Progenitor cell of endocrine pancreas (in vitro differentiated cells): ENCODE measurements around the gene BMPR1A. TPM values are rescaled to one million over a fixed set of nuclear protein-coding genes. Genes with fewer than 3 reads are reported as not detected.

Experiments
- DNase-seq: peaks from one replicate; pipeline ENCODE4 v3.0.0; 2021; ENCODE audit warnings: low spot score; ENCODE audit not compliant: unreplicated experiment
- H3K27ac Mint-ChIP-seq: 2 replicates; pipeline ENCODE4 v1.8.0; 2021; ENCODE audit warnings: mild to moderate bottlenecking, moderate library complexity, mixed read lengths
- H3K27me3 Mint-ChIP-seq: 2 replicates; pipeline ENCODE4 v1.8.0; 2021; ENCODE audit warnings: mixed read lengths
- H3K36me3 Mint-ChIP-seq: 2 replicates; pipeline ENCODE4 v1.8.0; 2022; ENCODE audit warnings: mixed read lengths; ENCODE audit not compliant: insufficient read depth
- H3K4me1 Mint-ChIP-seq: 2 replicates; pipeline ENCODE4 v1.8.0; 2021; ENCODE audit warnings: low read depth, mixed read lengths
- H3K4me3 Mint-ChIP-seq: 2 replicates; pipeline ENCODE4 v1.8.0; 2021; ENCODE audit warnings: low read depth, mild to moderate bottlenecking, moderate library complexity, mixed read lengths
- H3K9me3 Mint-ChIP-seq: 2 replicates; pipeline ENCODE4 v1.8.0; 2021; ENCODE audit warnings: low read depth, mixed read lengths
- CTCF ChIP-seq: fragments of 200-600 bp; sonication (generic); IDR thresholded peaks from one replicate; pipeline ENCODE4 v1.5.0; 2021; ENCODE audit warnings: antibody characterized with exemption, mild to moderate bottlenecking; ENCODE audit not compliant: unreplicated experiment
- total RNA-seq: library from RNA; stranded (reverse); gene quantifications from 2 replicates; pipeline ENCODE4 v1.2.1, GENCODE V29; 2021

BMPR1A gene
- total RNA-seq, 1 donor from 2014 or later, result 89.7 TPM

GRCh38 chr10:86878983-86879713 lies 122.7 kb downstream of the BMPR1A start:
- Mint-ChIP-seq H3K27me3 (no peaks in the 10 kb centered on the region), H3K4me3 (no peak overlapping the region), H3K4me1 (peaks cover 8% of the 10 kb centered on the region), H3K27ac (peak overlapping the region; percentile 6), H3K36me3 (peaks cover 3% of the 10 kb centered on the region), H3K9me3 (no peaks in the 10 kb centered on the region)
- no peak for TF ChIP-seq CTCF
- DNase-seq, result no peak

GRCh38 chr10:86880971-86881370 lies 124.6 kb downstream of the BMPR1A start:
- Mint-ChIP-seq H3K4me3 (no peak overlapping the region), H3K36me3 (peaks cover 3% of the 10 kb centered on the region), H3K9me3 (no peaks in the 10 kb centered on the region), H3K27ac (no peak overlapping the region), H3K27me3 (no peaks in the 10 kb centered on the region), H3K4me1 (peaks cover 8% of the 10 kb centered on the region)
- TF ChIP-seq CTCF, result no peak
- DNase-seq, result no peak

GRCh38 chr10:86888585-86889381 lies 132.4 kb downstream of the BMPR1A start:
- Mint-ChIP-seq H3K4me3 (no peak overlapping the region), H3K27ac (peak overlapping the region; percentile 80), H3K4me1 (no peaks in the 10 kb centered on the region), H3K36me3 (peaks cover 12% of the 10 kb centered on the region), H3K27me3 (no peaks in the 10 kb centered on the region), H3K9me3 (no peaks in the 10 kb centered on the region)
- DNase-seq, result no peak
- no peak for TF ChIP-seq CTCF

- H3K27me3 Mint-ChIP-seq, result no peaks in the 10 kb centered on the region
- TF ChIP-seq CTCF, result no peak
- no peak for DNase-seq
- H3K27ac Mint-ChIP-seq, result no peak overlapping the region
- no peaks in the 10 kb centered on the region for H3K4me1 Mint-ChIP-seq
- peaks cover 18% of the 10 kb centered on the region for H3K36me3 Mint-ChIP-seq
- H3K4me3 Mint-ChIP-seq, result no peak overlapping the region
- no peaks in the 10 kb centered on the region for H3K9me3 Mint-ChIP-seq
These were observed 133.6 kb downstream of the BMPR1A start for GRCh38 chr10:86889997-86890396.

GRCh38 chr10:86898511-86898910 lies 142.1 kb downstream of the BMPR1A start:
- no peak overlapping the region for H3K27ac Mint-ChIP-seq
- DNase-seq, result no peak
- no peaks in the 10 kb centered on the region for H3K27me3 Mint-ChIP-seq
- H3K9me3 Mint-ChIP-seq, result no peaks in the 10 kb centered on the region
- peaks cover 15% of the 10 kb centered on the region for H3K36me3 Mint-ChIP-seq
- H3K4me3 Mint-ChIP-seq, result no peak overlapping the region
- H3K4me1 Mint-ChIP-seq, result peaks cover 3% of the 10 kb centered on the region
- TF ChIP-seq CTCF, result no peak
